ENCODE results near the gene TRIM69.

TRIM69 gene

DNA sequence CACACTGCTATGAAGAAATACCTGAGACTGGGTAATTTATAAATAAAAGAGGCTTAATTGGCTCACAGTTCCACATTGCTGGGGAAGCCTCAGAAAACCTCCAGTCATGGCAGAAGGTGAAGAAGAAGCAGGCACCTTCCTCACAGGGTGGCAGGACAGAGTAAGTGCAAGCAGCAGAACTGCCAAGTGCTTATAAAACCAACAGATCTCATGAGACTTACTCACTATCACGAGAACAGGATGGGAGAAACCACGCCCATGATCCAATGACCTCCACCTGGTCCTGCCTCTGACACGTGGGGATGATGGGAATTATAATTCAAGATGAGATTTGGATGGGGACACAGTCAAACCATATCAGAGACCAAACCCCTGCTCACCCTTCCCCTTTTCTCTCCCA lies 75.0 kb downstream of the TRIM69 start:
- no peak for DNase-seq

DNA sequence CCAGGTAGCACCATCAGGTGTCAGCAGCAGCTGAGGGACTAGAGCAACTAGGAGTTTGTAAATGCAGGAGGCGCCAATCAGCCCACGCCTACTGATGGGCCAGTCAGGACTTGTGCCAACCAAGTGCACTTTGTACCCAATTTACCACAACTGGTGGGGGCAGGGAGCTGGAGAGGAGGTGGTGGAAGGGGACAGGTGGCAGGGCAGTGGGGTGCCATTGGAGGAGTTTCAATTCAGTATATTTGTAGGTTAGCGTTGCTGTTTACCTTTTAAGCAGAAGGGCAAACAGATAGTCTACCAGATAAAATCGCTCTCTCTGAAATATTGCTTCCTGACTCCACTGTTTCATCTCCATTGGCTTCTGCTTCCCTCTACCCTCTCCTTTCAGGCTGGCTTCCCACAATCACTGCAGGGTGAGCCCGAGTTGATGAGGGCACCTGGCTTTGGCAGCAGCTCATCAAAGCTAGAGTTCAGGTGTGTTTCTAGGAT lies 75.7 kb downstream of the TRIM69 start:
- DNase-seq: no peak

DNA sequence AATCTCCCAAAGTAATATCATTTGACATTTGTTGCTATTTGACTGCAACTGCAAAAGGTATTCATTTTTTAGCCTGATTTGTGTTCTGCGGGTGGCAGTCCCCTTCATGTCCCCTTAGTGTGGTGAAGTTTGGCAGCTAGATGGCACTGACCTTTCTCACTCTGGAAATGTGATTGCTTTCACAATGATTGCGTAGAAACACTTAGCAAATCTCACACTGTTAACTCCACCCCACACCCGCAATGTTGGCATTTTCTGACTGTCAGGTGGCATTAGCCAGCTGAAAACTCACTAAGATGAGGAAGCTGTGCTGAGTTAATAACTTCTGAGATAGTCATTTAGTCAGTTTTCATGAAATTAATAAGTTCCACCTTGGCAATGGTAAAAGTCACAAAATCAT lies 76.9 kb downstream of the TRIM69 start:
- no peak for DNase-seq
